WTC11 (cell line): ENCODE results near the gene ARCN1. TPM values are rescaled to one million over a fixed set of nuclear protein-coding genes. Genes with fewer than 3 reads are reported as not detected.
A peak's percentile ranks its signal among the peaks of the same experiment; 100 is the strongest.

Source experiments
- ATAC-seq: fragments of 200-7000 bp; cut with Tn5 transposase; 2 replicates; pipeline ENCODE4 v1.10.0; 2021; ENCODE audit warnings: mild to moderate bottlenecking, moderate library complexity
- CTCF ChIA-PET: fragments of 300-600 bp; sonication (Branson Sonifier 250); formaldehyde crosslinking; loops from one replicate; lab custom pipeline; 2021; ENCODE audit warnings: antibody characterized with exemption; lab: Charles Lee
- POLR2A ChIA-PET: fragments of 350-600 bp; sonication (Branson Sonifier 250); formaldehyde crosslinking; loops from one replicate; lab custom pipeline; 2021; ENCODE audit warnings: antibody characterized with exemption; lab: Charles Lee
- DNase-seq: peaks from one replicate; pipeline ENCODE4 v3.0.0; 2021; ENCODE audit warnings: low spot score
- H3K27ac Mint-ChIP-seq: 2 replicates; pipeline ENCODE4 v1.8.0; 2021; ENCODE audit warnings: mixed read lengths
- H3K27me3 Mint-ChIP-seq: 2 replicates; pipeline ENCODE4 v1.8.0; 2021; ENCODE audit warnings: low read depth, mild to moderate bottlenecking, moderate library complexity, mixed read lengths
- H3K36me3 Mint-ChIP-seq: 2 replicates; pipeline ENCODE4 v1.8.0; 2021; ENCODE audit warnings: mixed read lengths
- H3K4me1 Mint-ChIP-seq: 2 replicates; pipeline ENCODE4 v1.8.0; 2022; ENCODE audit warnings: mixed read lengths
- H3K4me3 Mint-ChIP-seq: 2 replicates; pipeline ENCODE4 v1.8.0; 2021; ENCODE audit warnings: mild to moderate bottlenecking, moderate library complexity, mixed read lengths
- H3K9me3 Mint-ChIP-seq: 2 replicates; pipeline ENCODE4 v1.8.0; 2021; ENCODE audit warnings: mixed read lengths
- ATF3 ChIP-seq: sonication (generic); formaldehyde crosslinking; conservative IDR thresholded peaks from 2 replicates; pipeline ENCODE4 v1.8.1; 2022; ENCODE audit warnings: mild to moderate bottlenecking, missing genetic modification reagents
- ATF6 ChIP-seq: sonication (generic); formaldehyde crosslinking; IDR thresholded peaks from 2 replicates; pipeline ENCODE4 v1.8.1; 2023; ENCODE audit warnings: mild to moderate bottlenecking, missing genetic modification reagents
- CTCF ChIP-seq: fragments of 200-600 bp; IDR thresholded peaks from 2 replicates; pipeline ENCODE4 v1.8.0; 2022; ENCODE audit warnings: antibody characterized with exemption
- ERG ChIP-seq: fragments of 250-450 bp; sonication (Bioruptor Pico); IDR thresholded peaks from 2 replicates; pipeline ENCODE4 v1.8.0; 2021; ENCODE audit warnings: mild to moderate bottlenecking
- ESRRA ChIP-seq: sonication (generic); formaldehyde crosslinking; IDR thresholded peaks from 2 replicates; pipeline ENCODE4 v1.8.1; 2022; ENCODE audit warnings: mild to moderate bottlenecking, missing genetic modification reagents, borderline replicate concordance
- FOXP1 ChIP-seq: sonication (generic); formaldehyde crosslinking; IDR thresholded peaks from 2 replicates; pipeline ENCODE4 v1.8.0; 2022; ENCODE audit warnings: missing genetic modification reagents, mild to moderate bottlenecking, moderate library complexity, borderline replicate concordance
- GABPB1 ChIP-seq: sonication (generic); formaldehyde crosslinking; IDR thresholded peaks from 2 replicates; pipeline ENCODE4 v1.8.1; 2023; ENCODE audit warnings: mild to moderate bottlenecking, missing genetic modification reagents
- HMGXB4 ChIP-seq: sonication (generic); formaldehyde crosslinking; IDR thresholded peaks from 2 replicates; pipeline ENCODE4 v1.8.1; 2023; ENCODE audit warnings: mild to moderate bottlenecking, moderate library complexity, missing genetic modification reagents
- JUN ChIP-seq: sonication (generic); formaldehyde crosslinking; IDR thresholded peaks from 2 replicates; pipeline ENCODE4 v1.8.0; 2023; ENCODE audit warnings: mild to moderate bottlenecking, missing genetic modification reagents
- MXD4 ChIP-seq: fragments of 250-450 bp; sonication (Bioruptor Pico); IDR thresholded peaks from 2 replicates; pipeline ENCODE4 v1.8.0; 2021; ENCODE audit warnings: mild to moderate bottlenecking, moderate library complexity, borderline replicate concordance
- PREB ChIP-seq: sonication (generic); formaldehyde crosslinking; IDR thresholded peaks from 2 replicates; pipeline ENCODE4 v1.8.1; 2022; ENCODE audit warnings: mild to moderate bottlenecking, missing genetic modification reagents, moderate library complexity, borderline replicate concordance
- PRRX2 ChIP-seq: fragments of 250-450 bp; sonication (Bioruptor Pico); IDR thresholded peaks from 2 replicates; pipeline ENCODE4 v1.8.0; 2021; ENCODE audit warnings: mild to moderate bottlenecking
- SMAD4 ChIP-seq: sonication (generic); formaldehyde crosslinking; IDR thresholded peaks from 2 replicates; pipeline ENCODE4 v1.8.0; 2022; ENCODE audit warnings: mild to moderate bottlenecking, missing genetic modification reagents
- TCF7 ChIP-seq: sonication (generic); formaldehyde crosslinking; IDR thresholded peaks from 2 replicates; pipeline ENCODE4 v1.8.0; 2022; ENCODE audit warnings: mild to moderate bottlenecking, low read depth, missing genetic modification reagents, moderate library complexity
- TEAD4 ChIP-seq: sonication (generic); formaldehyde crosslinking; IDR thresholded peaks from 2 replicates; pipeline ENCODE4 v1.8.0; 2022; ENCODE audit warnings: mild to moderate bottlenecking, missing genetic modification reagents
- USF1 ChIP-seq: sonication (generic); formaldehyde crosslinking; IDR thresholded peaks from 2 replicates; pipeline ENCODE4 v1.8.0; 2022; ENCODE audit warnings: mild to moderate bottlenecking, missing genetic modification reagents
- ZNF121 ChIP-seq: sonication (generic); formaldehyde crosslinking; IDR thresholded peaks from 2 replicates; pipeline ENCODE4 v1.8.0; 2023; ENCODE audit warnings: missing genetic modification reagents
- ZNF232 ChIP-seq: sonication (generic); formaldehyde crosslinking; IDR thresholded peaks from 2 replicates; pipeline ENCODE4 v1.8.0; 2022; ENCODE audit warnings: mild to moderate bottlenecking, missing genetic modification reagents
- ZNF317 ChIP-seq: sonication (generic); formaldehyde crosslinking; IDR thresholded peaks from 2 replicates; pipeline ENCODE4 v1.8.1; 2023; ENCODE audit warnings: low read depth, mild to moderate bottlenecking, moderate library complexity, missing genetic modification reagents, borderline replicate concordance
- ZNF416 ChIP-seq: fragments of 250-450 bp; sonication (Bioruptor Pico); IDR thresholded peaks from 2 replicates; pipeline ENCODE4 v1.9.0; 2021; ENCODE audit warnings: mild to moderate bottlenecking, inconsistent platforms
- ZSCAN18 ChIP-seq: fragments of 250-450 bp; sonication (Bioruptor Pico); IDR thresholded peaks from 2 replicates; pipeline ENCODE4 v2.1.2; 2022; ENCODE audit warnings: mild to moderate bottlenecking, moderate library complexity
- total RNA-seq: library from RNA; stranded (reverse); gene quantifications from 3 replicates; pipeline ENCODE4 v1.2.3, GENCODE V29; 2021

ARCN1 gene
- total RNA-seq, 1 experiment from 2014 or later, result 154 TPM

- H3K4me3 Mint-ChIP-seq, result no peak overlapping the region
- TF ChIP-seq ERG, result no peak
- no peak for TF ChIP-seq ESRRA (CRISPR knock-in tag)
- TF ChIP-seq PRRX2 (CRISPR knock-in tag), result no peak
- no peak for TF ChIP-seq SMAD4
- no peak for TF ChIP-seq JUN
- TF ChIP-seq GABPB1 (CRISPR knock-in tag), result no peak
- TF ChIP-seq FOXP1 (CRISPR knock-in tag), result no peak
- no peak for ATAC-seq
- DNase-seq, result no peak
- H3K9me3 Mint-ChIP-seq, result no peaks in the 10 kb centered on the region
- ChIA-PET CTCF (no interaction called here), POLR2A (no interaction called here)
- peaks cover 11% of the 10 kb centered on the region for H3K36me3 Mint-ChIP-seq
- H3K4me1 Mint-ChIP-seq, result peaks cover 28% of the 10 kb centered on the region
- H3K27ac Mint-ChIP-seq, result no peak overlapping the region
- H3K27me3 Mint-ChIP-seq, result peaks cover 3% of the 10 kb centered on the region; the same call in 1 of the 2 replicates
Measured at GRCh38 chr11:118528511-118528910, 43.7 kb upstream of the ARCN1 start.

- ChIA-PET CTCF (interaction anchor here (1.1 to 1.2 kb wide), 2 partner anchors 9 to 359 kb away, joined by 3 read pairs; no protein-coding TSS in a partner anchor), POLR2A (interaction anchor here (0.5 kb wide), 1 partner anchor 11 kb away, joined by 3 read pairs; no protein-coding TSS in a partner anchor)
- no peak overlapping the region for H3K27ac Mint-ChIP-seq
- no peaks in the 10 kb centered on the region for H3K9me3 Mint-ChIP-seq
- TF ChIP-seq ATF3 (no peak), ZSCAN18 (CRISPR knock-in tag) (no peak), USF1 (CRISPR knock-in tag) (no peak), CTCF (no peak), TEAD4 (CRISPR knock-in tag) (no peak), ATF6 (no peak), TCF7 (no peak), ZNF317 (CRISPR knock-in tag) (no peak), ZNF121 (no peak), PREB (CRISPR knock-in tag) (no peak), HMGXB4 (no peak), MXD4 (CRISPR knock-in tag) (no peak), ZNF416 (CRISPR knock-in tag) (no peak), ZNF232 (CRISPR knock-in tag) (no peak)
- DNase-seq (peak; percentile 22), ATAC-seq (peak; percentile 7; the same call in 1 of the 2 replicates)
- peaks cover 28% of the 10 kb centered on the region for H3K4me1 Mint-ChIP-seq
- H3K36me3 Mint-ChIP-seq, result peaks cover 4% of the 10 kb centered on the region; the same call in 1 of the 2 replicates
- peak overlapping the region; percentile 96 for H3K4me3 Mint-ChIP-seq
- H3K27me3 Mint-ChIP-seq, result peaks cover 3% of the 10 kb centered on the region; the same call in 1 of the 2 replicates
Measured at GRCh38 chr11:118529584-118530175, 42.5 kb upstream of the ARCN1 start.
